ENCODE results near the gene FGB. TPM values are rescaled to one million over a fixed set of nuclear protein-coding genes. Genes with fewer than 3 reads are reported as not detected.
A peak's percentile ranks its signal among the peaks of the same experiment; 100 is the strongest.

Gene FGB
- total RNA-seq, 4 donors from 2014 or later: 0.94 TPM; not detected in 3

DNA sequence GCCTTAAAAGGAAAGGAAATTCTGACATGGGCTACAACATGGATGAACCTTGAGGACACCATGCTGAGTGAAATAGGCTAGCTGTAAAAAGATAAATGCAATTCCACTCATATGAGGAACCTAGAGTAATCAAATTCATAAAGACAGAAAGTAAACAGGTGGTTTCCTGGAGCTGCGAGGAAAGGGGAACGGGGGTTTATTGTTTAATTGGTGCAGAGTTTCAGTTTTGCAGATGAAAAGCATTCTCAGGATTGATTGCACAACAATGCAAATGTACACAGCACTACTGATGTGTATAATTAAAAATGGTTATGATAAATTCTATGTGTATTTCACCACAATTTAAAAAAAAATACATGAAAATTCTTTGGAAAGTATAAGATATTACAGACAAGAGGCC, 36.7 kb upstream of the FGB start:
- no peak for DNase-seq
- H3K27me3 ChIP-seq: no peaks in the 10 kb centered on the region
- no peak overlapping the region for H3K27ac ChIP-seq
- no peaks in the 10 kb centered on the region for H3K36me3 ChIP-seq
- no peaks in the 10 kb centered on the region for H3K9me3 ChIP-seq
- no peak for TF ChIP-seq POLR2A (IDR thresholded peaks at IDR 0.05)
- TF ChIP-seq, protein P1, sequence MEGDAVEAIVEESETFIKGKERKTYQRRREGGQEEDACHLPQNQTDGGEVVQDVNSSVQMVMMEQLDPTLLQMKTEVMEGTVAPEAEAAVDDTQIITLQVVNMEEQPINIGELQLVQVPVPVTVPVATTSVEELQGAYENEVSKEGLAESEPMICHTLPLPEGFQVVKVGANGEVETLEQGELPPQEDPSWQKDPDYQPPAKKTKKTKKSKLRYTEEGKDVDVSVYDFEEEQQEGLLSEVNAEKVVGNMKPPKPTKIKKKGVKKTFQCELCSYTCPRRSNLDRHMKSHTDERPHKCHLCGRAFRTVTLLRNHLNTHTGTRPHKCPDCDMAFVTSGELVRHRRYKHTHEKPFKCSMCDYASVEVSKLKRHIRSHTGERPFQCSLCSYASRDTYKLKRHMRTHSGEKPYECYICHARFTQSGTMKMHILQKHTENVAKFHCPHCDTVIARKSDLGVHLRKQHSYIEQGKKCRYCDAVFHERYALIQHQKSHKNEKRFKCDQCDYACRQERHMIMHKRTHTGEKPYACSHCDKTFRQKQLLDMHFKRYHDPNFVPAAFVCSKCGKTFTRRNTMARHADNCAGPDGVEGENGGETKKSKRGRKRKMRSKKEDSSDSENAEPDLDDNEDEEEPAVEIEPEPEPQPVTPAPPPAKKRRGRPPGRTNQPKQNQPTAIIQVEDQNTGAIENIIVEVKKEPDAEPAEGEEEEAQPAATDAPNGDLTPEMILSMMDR (IDR thresholded peaks at IDR 0.05): no peak
- H3K4me3 ChIP-seq (replicated peaks in 1 of 3): no peak overlapping the region
- H3K4me1 ChIP-seq: no peaks in the 10 kb centered on the region
- WGBS, 2 donors: 64 to 81% methylated on average over 2 of the region's 2 CpGs
- intact Hi-C loops (cut with DNase I): no loop called here

DNA sequence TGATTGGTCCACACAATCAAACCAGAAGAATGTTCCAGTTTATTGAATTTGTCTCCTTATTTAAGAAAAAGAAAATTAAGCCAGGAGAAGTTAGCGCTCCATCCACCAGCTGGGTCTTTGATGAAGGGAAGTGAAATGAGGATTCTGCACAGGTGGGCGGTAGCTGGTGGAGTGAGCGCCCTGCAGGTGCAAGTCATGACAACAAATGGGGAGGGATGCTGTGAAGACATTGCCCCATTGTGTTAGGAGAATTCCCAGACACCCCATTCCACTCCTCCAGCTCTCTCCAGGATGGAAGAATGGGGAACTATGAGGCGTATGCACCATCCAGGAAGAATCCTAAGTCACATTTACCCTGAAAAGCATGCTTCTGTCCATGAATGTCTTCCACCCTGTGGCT, 35.5 kb upstream of the FGB start:
- H3K27me3 ChIP-seq: no peaks in the 10 kb centered on the region
- DNase-seq: no peak
- 89 to 96% methylated on average over 4 of the region's 4 CpGs for WGBS, 2 donors
- no peaks in the 10 kb centered on the region for H3K4me1 ChIP-seq
- H3K9me3 ChIP-seq: no peaks in the 10 kb centered on the region
- intact Hi-C loops (cut with DNase I): no loop called here
- TF ChIP-seq, protein P1 (IDR thresholded peaks at IDR 0.05): no peak
- TF ChIP-seq POLR2A (IDR thresholded peaks at IDR 0.05): no peak
- H3K4me3 ChIP-seq (replicated peaks in 1 of 3): no peak overlapping the region
- H3K27ac ChIP-seq: no peak overlapping the region
- no peaks in the 10 kb centered on the region for H3K36me3 ChIP-seq

DNA sequence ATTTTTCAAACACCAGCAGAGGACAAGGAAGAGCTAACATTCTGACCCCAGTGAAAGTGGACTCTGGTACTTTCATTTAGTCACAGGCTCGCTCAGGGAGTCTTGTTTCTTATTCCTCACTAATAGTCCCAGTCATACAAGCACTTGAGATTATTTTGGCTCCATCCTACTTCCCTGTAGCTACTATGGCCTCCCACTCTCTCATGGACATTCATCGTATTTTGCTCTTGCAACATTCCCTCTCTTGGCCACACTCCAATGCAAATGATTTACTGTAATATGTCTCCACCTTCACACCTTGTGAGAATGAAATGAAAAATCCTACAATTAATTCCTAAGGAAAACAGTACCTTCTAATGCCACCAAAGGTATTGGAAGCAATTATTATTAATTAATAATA, 33.9 kb upstream of the FGB start:
- no peak for DNase-seq
- H3K4me1 ChIP-seq: no peaks in the 10 kb centered on the region
- no peak for TF ChIP-seq POLR2A (IDR thresholded peaks at IDR 0.05)
- TF ChIP-seq, protein P1 (IDR thresholded peaks at IDR 0.05): no peak
- no peaks in the 10 kb centered on the region for H3K27me3 ChIP-seq
- H3K9me3 ChIP-seq: no peaks in the 10 kb centered on the region
- no peak overlapping the region for H3K4me3 ChIP-seq (replicated peaks in 1 of 3)
- H3K27ac ChIP-seq: no peak overlapping the region
- H3K36me3 ChIP-seq: no peaks in the 10 kb centered on the region
- intact Hi-C loops (cut with DNase I): no loop called here
- WGBS, 2 donors: 57 to 63% methylated on average over 2 of the region's 2 CpGs

DNA sequence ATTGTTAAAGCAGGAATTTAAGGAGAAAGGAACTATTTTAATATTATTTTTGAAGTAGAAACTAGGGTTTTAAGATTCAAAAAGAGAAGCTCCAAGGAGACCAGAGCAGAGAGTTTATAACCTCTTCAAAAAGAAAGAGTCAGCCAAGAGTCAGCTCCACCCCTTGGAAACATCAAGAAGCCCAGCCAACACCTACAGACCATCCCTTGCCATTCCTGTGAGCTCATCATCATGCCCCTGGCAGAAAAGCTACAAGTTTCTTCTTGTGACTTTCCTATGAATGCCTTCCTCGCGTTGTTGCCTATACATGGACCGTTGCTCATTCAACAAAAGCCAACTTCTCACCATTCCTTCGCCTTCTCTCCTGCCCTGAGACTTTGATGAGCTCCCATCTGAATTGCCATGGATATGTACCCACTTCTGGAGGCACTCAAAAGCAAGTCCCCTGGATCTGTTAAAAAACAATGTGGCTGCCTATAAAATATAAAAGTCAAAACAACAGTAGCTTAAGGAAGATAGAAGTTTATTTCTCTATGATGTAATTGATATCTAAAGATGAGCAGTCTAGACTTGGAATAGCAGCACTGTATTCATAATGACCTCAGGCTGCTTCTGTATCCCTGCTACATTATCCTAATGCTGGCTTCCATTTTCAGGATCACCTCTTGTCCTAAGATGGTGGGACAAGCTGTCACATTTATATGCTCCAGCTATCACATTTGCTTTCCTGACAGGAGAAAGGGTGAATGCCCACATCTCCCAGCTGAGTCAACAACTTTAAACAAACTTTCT, 32.9 kb upstream of the FGB start:
- Histone ChIP-seq H3K27me3 (no peaks in the 10 kb centered on the region), H3K9me3 (no peaks in the 10 kb centered on the region), H3K4me1 (no peaks in the 10 kb centered on the region), H3K4me3 (replicated peaks in 1 of 3) (no peak overlapping the region), H3K27ac (no peak overlapping the region), H3K36me3 (no peaks in the 10 kb centered on the region)
- TF ChIP-seq, protein P1 (IDR thresholded peaks at IDR 0.05): no peak
- no peak for TF ChIP-seq POLR2A (IDR thresholded peaks at IDR 0.05)
- intact Hi-C loops (cut with DNase I): no loop called here
- DNase-seq: peak; percentile 30
- WGBS, 2 donors: 63 to 68% methylated on average over 4 of the region's 4 CpGs

DNA sequence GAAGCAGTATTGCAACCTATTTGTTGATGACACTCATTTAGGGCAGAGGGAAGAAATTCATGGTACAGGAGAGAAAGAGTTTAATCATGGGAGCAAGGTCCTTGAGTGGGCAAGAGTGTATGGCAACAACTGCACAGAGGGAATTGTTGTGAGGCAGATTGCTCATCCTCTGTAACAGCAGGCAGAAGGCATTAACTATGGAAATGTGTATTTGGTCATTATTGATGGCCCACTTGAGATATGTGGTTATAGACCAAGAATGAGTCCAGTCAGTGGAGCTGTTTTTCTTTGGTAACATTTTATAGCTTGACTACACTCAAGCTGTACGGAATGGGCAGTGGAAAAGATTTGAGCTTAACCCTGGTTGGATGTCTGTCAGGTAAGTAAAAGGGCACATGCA, 28.5 kb upstream of the FGB start:
- no peak for TF ChIP-seq POLR2A (IDR thresholded peaks at IDR 0.05)
- TF ChIP-seq, protein P1 (IDR thresholded peaks at IDR 0.05): no peak
- DNase-seq: no peak
- intact Hi-C loops (cut with DNase I): no loop called here
- Histone ChIP-seq H3K36me3 (peaks cover 24 to 29% of the 10 kb centered on the region in 2 donors), H3K27ac (no peak overlapping the region), H3K27me3 (no peaks in the 10 kb centered on the region), H3K4me3 (replicated peaks in 1 of 3) (no peak overlapping the region), H3K4me1 (no peaks in the 10 kb centered on the region), H3K9me3 (no peaks in the 10 kb centered on the region)
- 78 to 82% methylated on average over 1 of the region's 1 CpG for WGBS, 2 donors

All from thyroid gland (tissue), 4 donors.